OCI-LY3 (cell line): Measurements from ENCODE around the gene ERO1A.

Source experiments
- EZH2phosphoT487 ChIP-seq: fragments of 200-600 bp; shearing (Covaris generic); IDR thresholded peaks from 2 replicates; pipeline ENCODE4 v1.6.1; 2018; ENCODE audit warnings: antibody characterized with exemption, mixed run types, low read depth
- TF ChIP-seq, protein P1 (sequence below): fragments of 200-600, 300-600 bp; sonication (generic); IDR thresholded peaks from 2 replicates; pipeline ENCODE4 v1.5.1; 2014; ENCODE audit warnings: antibody characterized with exemption, low read length, low read depth

DNA sequence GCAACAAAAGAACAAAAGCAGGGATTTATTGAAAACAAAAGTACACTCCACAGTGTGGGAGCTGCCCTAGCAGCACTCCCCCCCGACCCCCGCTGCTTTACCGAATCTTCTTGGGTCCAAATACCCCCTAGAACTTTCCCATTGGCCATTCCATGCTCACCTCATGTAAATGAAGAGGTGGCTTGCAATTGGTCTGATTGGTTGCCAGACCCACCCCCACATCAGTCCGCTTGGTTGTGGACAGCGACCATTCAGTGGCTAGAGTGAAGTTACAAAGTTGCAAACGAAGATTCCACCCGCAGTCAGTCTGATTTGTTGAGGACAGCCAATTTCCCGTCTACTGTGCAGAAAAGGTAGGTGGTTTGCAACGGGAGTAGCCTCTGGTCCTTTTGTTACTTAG lies 38.5 kb upstream of the ERO1A start:
- TF ChIP-seq, protein P1, sequence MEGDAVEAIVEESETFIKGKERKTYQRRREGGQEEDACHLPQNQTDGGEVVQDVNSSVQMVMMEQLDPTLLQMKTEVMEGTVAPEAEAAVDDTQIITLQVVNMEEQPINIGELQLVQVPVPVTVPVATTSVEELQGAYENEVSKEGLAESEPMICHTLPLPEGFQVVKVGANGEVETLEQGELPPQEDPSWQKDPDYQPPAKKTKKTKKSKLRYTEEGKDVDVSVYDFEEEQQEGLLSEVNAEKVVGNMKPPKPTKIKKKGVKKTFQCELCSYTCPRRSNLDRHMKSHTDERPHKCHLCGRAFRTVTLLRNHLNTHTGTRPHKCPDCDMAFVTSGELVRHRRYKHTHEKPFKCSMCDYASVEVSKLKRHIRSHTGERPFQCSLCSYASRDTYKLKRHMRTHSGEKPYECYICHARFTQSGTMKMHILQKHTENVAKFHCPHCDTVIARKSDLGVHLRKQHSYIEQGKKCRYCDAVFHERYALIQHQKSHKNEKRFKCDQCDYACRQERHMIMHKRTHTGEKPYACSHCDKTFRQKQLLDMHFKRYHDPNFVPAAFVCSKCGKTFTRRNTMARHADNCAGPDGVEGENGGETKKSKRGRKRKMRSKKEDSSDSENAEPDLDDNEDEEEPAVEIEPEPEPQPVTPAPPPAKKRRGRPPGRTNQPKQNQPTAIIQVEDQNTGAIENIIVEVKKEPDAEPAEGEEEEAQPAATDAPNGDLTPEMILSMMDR, result no peak
- no peak for TF ChIP-seq EZH2phosphoT487
